NCI-H128 (cell line): ENCODE results near the gene CAPZB.

ENCODE experiments used
- DNase-seq: peaks from one replicate; lab custom pipeline; 2025; ENCODE audit not compliant: unreplicated experiment; lab: John Stamatoyannopoulos, UW

CAPZB gene

GRCh38 chr1:19430121-19431068, 54.9 kb downstream of the CAPZB start:
- no peak for DNase-seq

- DNase-seq = no peak
These were observed 55.7 kb downstream of the CAPZB start for GRCh38 chr1:19429611-19430010.

- DNase-seq = no peak
These were observed 58.1 kb downstream of the CAPZB start for GRCh38 chr1:19427087-19427781.

- no peak for DNase-seq
These were observed 58.8 kb downstream of the CAPZB start for GRCh38 chr1:19426294-19427086.

- DNase-seq = no peak
These were observed 59.6 kb downstream of the CAPZB start for GRCh38 chr1:19425646-19426239.

- DNase-seq = no peak
These were observed 60.4 kb downstream of the CAPZB start for GRCh38 chr1:19424651-19425570.

DNA sequence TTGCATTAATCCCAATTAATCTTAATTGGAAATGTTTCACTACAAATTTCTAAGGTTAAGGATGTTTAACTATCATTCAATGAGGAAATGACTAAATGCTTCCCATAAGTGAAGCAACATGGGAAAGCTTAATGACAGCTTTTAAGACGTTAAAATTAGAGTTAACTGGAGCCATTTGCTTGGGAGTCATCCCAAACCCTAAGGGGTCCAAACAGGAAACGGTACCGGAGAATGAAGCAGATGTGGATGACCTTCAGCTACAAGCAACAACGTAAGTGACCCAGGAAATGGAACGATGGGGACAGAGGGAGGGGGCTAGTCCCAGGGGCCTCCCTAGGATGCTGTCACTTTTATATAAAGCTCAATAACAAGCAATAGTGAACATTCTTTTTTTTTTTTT, 62.2 kb downstream of the CAPZB start:
- no peak for DNase-seq

- no peak for DNase-seq
These were observed 64.0 kb downstream of the CAPZB start for GRCh38 chr1:19421365-19421764.

DNA sequence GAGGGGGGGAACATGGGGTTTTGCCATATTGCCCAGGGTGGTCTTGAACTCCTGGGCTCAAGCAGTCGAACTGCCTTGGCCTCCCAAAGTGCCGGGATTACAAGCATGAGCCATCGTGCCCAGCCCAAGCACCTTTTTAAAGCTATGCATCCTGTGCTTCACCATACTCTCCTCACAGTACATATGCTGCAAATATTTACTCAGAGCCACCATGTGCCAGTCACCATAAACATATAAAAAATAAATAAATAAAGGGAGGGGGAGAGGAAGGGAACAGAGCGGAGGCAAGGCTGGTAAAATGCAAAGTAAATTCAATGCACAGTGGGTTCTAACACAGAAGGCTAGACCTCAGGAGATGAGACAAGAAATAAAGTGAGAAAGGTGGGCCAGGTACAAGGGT, 64.7 kb downstream of the CAPZB start:
- DNase-seq = no peak

DNA sequence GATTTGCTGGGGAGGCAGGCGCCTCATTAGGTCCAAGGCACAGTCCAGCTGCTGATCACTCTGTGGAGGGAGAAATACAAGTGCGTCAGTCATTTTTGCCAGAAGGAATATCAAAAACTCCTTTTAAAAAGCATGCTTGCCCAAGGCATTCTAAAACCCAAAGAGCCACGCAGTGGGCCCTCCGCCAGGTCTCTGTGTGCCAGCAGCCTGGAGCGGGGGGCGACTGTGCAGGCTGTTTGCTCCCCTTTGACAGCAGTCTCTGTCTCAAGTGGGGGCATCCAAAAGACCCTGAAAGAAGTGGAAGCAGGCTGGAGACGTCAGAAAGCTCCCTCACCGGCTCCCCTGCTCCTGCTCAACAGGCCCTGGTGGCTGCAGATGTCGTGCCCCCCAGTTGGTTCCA, 65.6 kb downstream of the CAPZB start:
- DNase-seq = no peak

DNA sequence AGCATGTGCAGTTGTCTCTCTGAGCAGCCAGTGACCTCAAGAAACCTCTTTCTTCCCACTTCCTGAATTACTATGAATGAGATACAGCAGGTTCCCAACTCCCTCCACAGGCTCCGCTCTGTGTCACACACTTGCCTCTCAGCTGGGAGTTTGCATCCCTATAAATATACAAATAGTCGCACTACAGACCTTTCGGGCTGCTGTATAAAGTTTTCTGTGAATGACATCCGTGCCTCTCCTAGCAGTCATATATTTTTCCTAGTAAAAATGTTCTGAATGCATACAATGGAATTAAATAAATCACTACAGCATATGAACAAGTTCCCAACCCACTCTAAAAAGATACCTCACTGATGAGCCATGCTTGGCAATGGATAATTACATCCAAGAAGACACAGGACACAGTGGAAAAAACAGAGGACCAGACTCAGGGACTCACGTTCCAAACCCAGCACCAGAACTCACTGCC, 66.8 kb downstream of the CAPZB start:
- DNase-seq = no peak

- no peak for DNase-seq
These were observed 68.3 kb downstream of the CAPZB start for GRCh38 chr1:19416921-19417470.

GRCh38 chr1:19416145-19416544, 69.2 kb downstream of the CAPZB start:
- no peak for DNase-seq

GRCh38 chr1:19414515-19415121, 70.7 kb downstream of the CAPZB start:
- DNase-seq = no peak

GRCh38 chr1:19413999-19414398, 71.3 kb downstream of the CAPZB start:
- DNase-seq = no peak

DNA sequence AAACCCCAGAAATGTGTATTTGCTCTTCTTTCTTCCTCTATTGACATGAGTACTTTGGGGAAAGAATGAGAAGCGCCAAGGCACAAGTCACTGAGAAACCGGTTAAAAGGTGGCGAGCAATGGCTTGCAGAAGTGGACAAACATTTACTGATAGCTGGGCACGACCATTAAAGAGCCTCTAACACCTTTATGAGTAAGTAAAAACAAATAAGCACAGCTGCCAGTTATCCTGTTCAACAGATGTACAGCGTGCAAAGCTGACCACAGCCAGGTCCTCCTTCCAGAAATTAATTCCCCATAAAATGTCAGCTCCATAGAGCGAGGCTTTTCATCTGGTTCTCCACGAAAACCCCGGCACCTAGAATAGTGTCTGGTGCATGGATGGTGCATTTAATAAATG, 72.7 kb downstream of the CAPZB start:
- DNase-seq = no peak

GRCh38 chr1:19411612-19412011, 73.7 kb downstream of the CAPZB start:
- DNase-seq = no peak

DNA sequence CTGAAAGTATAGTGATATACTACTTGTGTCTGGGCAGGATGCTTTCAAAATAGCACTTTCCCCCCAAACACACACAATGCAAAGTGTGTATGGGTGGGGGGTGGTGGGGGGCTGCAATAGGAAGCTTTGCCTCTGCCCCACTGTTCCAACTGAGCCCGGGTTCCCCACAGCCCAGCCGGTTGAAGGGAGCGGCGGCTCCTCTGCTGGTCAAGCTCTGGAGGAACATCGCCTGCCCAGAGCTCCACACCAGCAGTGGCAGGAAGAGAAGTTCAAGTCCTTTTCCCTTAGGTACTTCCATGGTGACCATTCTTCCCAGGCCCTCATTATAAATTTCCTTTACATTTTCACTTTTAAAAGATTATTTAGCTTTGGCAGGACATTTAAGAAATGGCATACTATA, 74.9 kb downstream of the CAPZB start:
- no peak for DNase-seq
